ENCODE data around the gene MS4A14.
"Not testable (repeated sequence)": the region's sequence is repeated elsewhere in the genome, so short reads cannot be mapped to it uniquely, and the experiment has no call there.

MS4A14 gene

GRCh38 chr11:60396382-60396781 lies at the start of gene MS4A14:
TSS of gene MS4A14 (plus strand) at chr11:60396459. CDS start at chr11:60396579, 120 bp downstream.
- DNase-seq (ENCODE audit: low read depth, low spot score) = no peak

- DNase-seq (ENCODE audit: low read depth, low spot score) = no peak
Measured at GRCh38 chr11:60347084-60347797, 49.0 kb upstream of the MS4A14 start.

- no peak for DNase-seq (ENCODE audit: low read depth, low spot score)
Measured at GRCh38 chr11:60348116-60348515, 48.1 kb upstream of the MS4A14 start.

GRCh38 chr11:60349990-60350389 lies 46.3 kb upstream of the MS4A14 start:
- DNase-seq (ENCODE audit: low read depth, low spot score) = no peak

- DNase-seq (ENCODE audit: low read depth, low spot score) = no peak
Measured at GRCh38 chr11:60357771-60358170, 38.5 kb upstream of the MS4A14 start.

GRCh38 chr11:60360621-60361020 lies 35.6 kb upstream of the MS4A14 start:
- DNase-seq (ENCODE audit: low read depth, low spot score) = no peak

GRCh38 chr11:60362241-60362640 lies 34.0 kb upstream of the MS4A14 start:
- DNase-seq (ENCODE audit: low read depth, low spot score) = no peak

- peak; percentile 4 for DNase-seq (ENCODE audit: low read depth, low spot score)
Measured at GRCh38 chr11:60363542-60364470, 32.5 kb upstream of the MS4A14 start.

- not testable (repeated sequence) for DNase-seq (ENCODE audit: low read depth, low spot score)
Measured at GRCh38 chr11:60366262-60366904, 29.9 kb upstream of the MS4A14 start.

GRCh38 chr11:60367009-60367408 lies 29.2 kb upstream of the MS4A14 start:
- DNase-seq (ENCODE audit: low read depth, low spot score) = no peak

GRCh38 chr11:60367896-60368295 lies 28.4 kb upstream of the MS4A14 start:
- DNase-seq (ENCODE audit: low read depth, low spot score) = no peak

GRCh38 chr11:60370252-60370810 lies 25.9 kb upstream of the MS4A14 start:
- no peak for DNase-seq (ENCODE audit: low read depth, low spot score)

- DNase-seq (ENCODE audit: low read depth, low spot score) = no peak
Measured at GRCh38 chr11:60370811-60371298, 25.4 kb upstream of the MS4A14 start.

- no peak for DNase-seq (ENCODE audit: low read depth, low spot score)
Measured at GRCh38 chr11:60371386-60371785, 24.9 kb upstream of the MS4A14 start.

- DNase-seq (ENCODE audit: low read depth, low spot score) = no peak
Measured at GRCh38 chr11:60371854-60372253, 24.4 kb upstream of the MS4A14 start.

- DNase-seq (ENCODE audit: low read depth, low spot score) = no peak
Measured at GRCh38 chr11:60372767-60373166, 23.5 kb upstream of the MS4A14 start.

GRCh38 chr11:60375316-60375715 lies 20.9 kb upstream of the MS4A14 start:
- no peak for DNase-seq (ENCODE audit: low read depth, low spot score)

- DNase-seq (ENCODE audit: low read depth, low spot score) = no peak
Measured at GRCh38 chr11:60376601-60377000, 19.7 kb upstream of the MS4A14 start.

GRCh38 chr11:60377401-60378136 lies 18.7 kb upstream of the MS4A14 start:
- no peak for DNase-seq (ENCODE audit: low read depth, low spot score)

GRCh38 chr11:60378354-60378753 lies 17.9 kb upstream of the MS4A14 start, which contains the start of gene MS4A7:
TSS of gene MS4A7 (plus strand) at chr11:60378532. CDS start at chr11:60383142, 4,610 bp downstream.
- no peak for DNase-seq (ENCODE audit: low read depth, low spot score)
